Stimulated activated naive B cell treated with anti-CD40 and anti-IgM and Interleukin-4, amounts not matched to agents 10 μg/mL and 1 μg/mL and 100 μg/mL, for 72 hours (primary cell): ENCODE measurements around the gene RSPO3.

Experiments
- ATAC-seq, 2 donors: fragments of 150-1000 bp; cut with Tn5 transposase; replicated peaks; 2 replicates each; pipeline ENCODE4 v1.10.0; 2021; ENCODE audit warnings: moderate library complexity in 1 of 2
- DNase-seq: peaks from one replicate; pipeline ENCODE4 v3.0.0; 2021
- H3K27ac Mint-ChIP-seq: one replicate; pipeline ENCODE4 v1.8.0; 2022; ENCODE audit warnings: mild to moderate bottlenecking, mixed read lengths
- H3K27me3 Mint-ChIP-seq, 2 donors: one replicate each; pipeline ENCODE4 v1.8.0; 2022; ENCODE audit warnings: mixed read lengths in 2 of 2
- H3K36me3 Mint-ChIP-seq, 2 donors: one replicate each; pipeline ENCODE4 v1.8.0; 2022; ENCODE audit warnings: mixed read lengths in 2 of 2, mild to moderate bottlenecking in 1 of 2
- H3K4me1 Mint-ChIP-seq, 2 donors: one replicate each; pipeline ENCODE4 v1.8.0; 2022; ENCODE audit warnings: mixed read lengths in 2 of 2, mild to moderate bottlenecking in 1 of 2
- H3K4me3 Mint-ChIP-seq, 2 donors: one replicate each; pipeline ENCODE4 v1.8.0; 2022; ENCODE audit warnings: mild to moderate bottlenecking in 2 of 2, mixed read lengths in 2 of 2, moderate library complexity in 1 of 2
- H3K9me3 Mint-ChIP-seq, 2 donors: one replicate each; pipeline ENCODE4 v1.8.0; 2022; ENCODE audit warnings: mixed read lengths in 2 of 2, mild to moderate bottlenecking in 1 of 2

The RSPO3 gene

DNA sequence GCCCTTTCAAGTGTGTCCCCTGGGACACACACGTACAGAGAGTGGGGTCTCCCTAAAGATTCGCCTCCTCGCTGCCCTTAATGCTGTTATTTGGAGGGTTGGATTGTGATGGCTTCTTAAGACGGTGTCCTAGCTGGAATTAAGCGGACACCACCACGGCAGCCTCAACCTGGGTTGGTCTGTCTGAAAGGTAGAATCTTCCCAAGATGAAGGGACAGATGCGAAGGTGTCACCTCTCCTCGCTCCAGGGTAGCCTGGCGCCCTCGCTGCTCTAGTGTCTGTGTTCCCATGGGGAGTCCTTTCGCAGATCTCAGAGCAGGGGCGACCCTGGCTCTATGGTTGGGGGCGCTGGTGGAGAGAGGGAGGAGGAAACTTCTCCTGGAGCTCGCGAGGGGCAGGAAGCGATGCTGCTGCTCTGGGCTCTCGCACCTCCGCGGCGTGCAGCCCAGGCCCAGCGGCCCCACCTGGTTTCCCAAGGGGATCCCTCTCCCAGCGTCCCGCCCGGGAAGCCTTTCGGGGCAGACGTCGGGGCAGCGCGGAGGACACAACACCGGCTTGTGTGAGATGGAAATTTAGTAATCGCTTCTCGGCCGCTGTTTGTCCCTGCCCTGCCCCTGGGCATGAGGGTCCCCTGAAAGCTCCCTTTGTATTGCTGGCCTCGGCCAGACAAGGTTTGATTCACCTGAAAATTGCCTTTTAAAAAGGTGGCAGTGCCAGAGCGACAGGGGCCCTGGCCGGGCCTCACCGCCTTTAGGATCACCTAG, 1.7 kb downstream of the RSPO3 start:
- Mint-ChIP-seq H3K4me1 (peaks cover 21 to 43% of the 10 kb centered on the region in 2 donors), H3K4me3 (peak overlapping the region; percentile 78 to 89), H3K36me3 (peaks cover 0 to 2% of the 10 kb centered on the region in 2 donors), H3K27me3 (peaks cover 49 to 68% of the 10 kb centered on the region in 2 donors), H3K27ac (no peak overlapping the region), H3K9me3 (no peaks in the 10 kb centered on the region)
- ATAC-seq (peak; percentile 3 to 11), DNase-seq (no peak)

- DNase-seq (peak; percentile 60), ATAC-seq (peak; percentile 81 to 82)
- Mint-ChIP-seq H3K27me3 (peaks cover 49 to 62% of the 10 kb centered on the region in 2 donors), H3K9me3 (no peaks in the 10 kb centered on the region), H3K4me3 (peak overlapping the region; percentile 68 to 89), H3K27ac (no peak overlapping the region), H3K36me3 (peaks cover 0 to 2% of the 10 kb centered on the region in 2 donors), H3K4me1 (peaks cover 21 to 43% of the 10 kb centered on the region in 2 donors)
Observed at GRCh38 chr6:127120787-127121636, 2.5 kb downstream of the RSPO3 start.

DNA sequence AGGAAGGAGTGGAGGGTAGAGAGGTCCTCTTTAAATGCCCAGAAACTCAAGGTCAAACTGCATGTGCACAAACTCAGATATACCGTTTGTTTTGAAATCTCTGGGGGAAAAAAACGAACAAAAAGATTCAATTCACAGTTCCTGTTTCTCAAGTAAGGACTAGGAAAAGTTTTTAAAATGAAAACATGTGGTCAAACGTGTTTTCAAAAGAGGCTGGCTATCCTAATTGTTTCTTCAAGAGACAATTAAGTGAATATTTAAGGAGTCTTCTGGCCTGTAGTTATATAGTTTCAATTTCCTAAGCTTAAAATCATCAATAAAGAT, 3.1 kb downstream of the RSPO3 start:
- H3K27me3 Mint-ChIP-seq, result peaks cover 47 to 56% of the 10 kb centered on the region in 2 donors
- H3K27ac Mint-ChIP-seq, result no peak overlapping the region
- ATAC-seq, result no peak
- H3K4me3 Mint-ChIP-seq, result no peak overlapping the region
- H3K36me3 Mint-ChIP-seq, result peaks cover 0 to 2% of the 10 kb centered on the region in 2 donors
- H3K9me3 Mint-ChIP-seq, result no peaks in the 10 kb centered on the region
- peaks cover 21 to 43% of the 10 kb centered on the region in 2 donors for H3K4me1 Mint-ChIP-seq
- DNase-seq, result no peak

DNA sequence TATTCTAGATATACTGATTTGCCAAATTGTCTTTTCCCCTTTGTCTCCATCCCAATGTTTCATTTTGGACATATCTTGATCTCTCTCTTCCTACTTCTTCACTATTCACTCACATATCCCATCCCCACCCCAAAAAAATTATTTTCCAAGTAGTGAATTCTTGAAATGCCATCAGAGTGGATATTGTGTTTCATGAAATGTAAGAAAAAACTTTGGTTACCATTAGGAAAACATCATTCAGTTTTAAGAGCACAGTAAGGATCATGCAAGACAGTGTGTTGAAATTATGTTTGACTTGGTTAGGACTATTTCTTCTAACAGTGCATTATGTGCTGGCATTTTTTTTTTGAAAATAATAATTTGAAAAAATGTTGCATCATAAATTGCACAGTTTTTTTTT, 5.7 kb downstream of the RSPO3 start:
- Mint-ChIP-seq H3K4me3 (no peak overlapping the region), H3K27me3 (peaks cover 31% of the 10 kb centered on the region in 2 donors), H3K9me3 (no peaks in the 10 kb centered on the region), H3K27ac (no peak overlapping the region), H3K4me1 (peaks cover 16 to 26% of the 10 kb centered on the region in 2 donors), H3K36me3 (no peaks in the 10 kb centered on the region)
- DNase-seq (no peak), ATAC-seq (no peak)

- peaks cover 16 to 21% of the 10 kb centered on the region in 2 donors for H3K4me1 Mint-ChIP-seq
- H3K36me3 Mint-ChIP-seq, result no peaks in the 10 kb centered on the region
- H3K9me3 Mint-ChIP-seq, result no peaks in the 10 kb centered on the region
- DNase-seq, result no peak
- H3K27me3 Mint-ChIP-seq, result peaks cover 28 to 36% of the 10 kb centered on the region in 2 donors
- H3K27ac Mint-ChIP-seq, result no peak overlapping the region
- ATAC-seq, result no peak
- no peak overlapping the region for H3K4me3 Mint-ChIP-seq
Observed at GRCh38 chr6:127124680-127125079, 6.2 kb downstream of the RSPO3 start.

GRCh38 chr6:127128066-127128465, 9.6 kb downstream of the RSPO3 start:
- ATAC-seq (no peak), DNase-seq (no peak)
- Mint-ChIP-seq H3K9me3 (no peaks in the 10 kb centered on the region), H3K4me1 (no peaks in the 10 kb centered on the region), H3K36me3 (no peaks in the 10 kb centered on the region), H3K27ac (no peak overlapping the region), H3K4me3 (no peak overlapping the region), H3K27me3 (peaks cover 13 to 23% of the 10 kb centered on the region in 2 donors)

GRCh38 chr6:127129251-127129650, 10.8 kb downstream of the RSPO3 start:
- H3K36me3 Mint-ChIP-seq, result no peaks in the 10 kb centered on the region
- no peak overlapping the region for H3K4me3 Mint-ChIP-seq
- H3K27me3 Mint-ChIP-seq, result peaks cover 8 to 18% of the 10 kb centered on the region in 2 donors
- no peak overlapping the region for H3K27ac Mint-ChIP-seq
- no peak for ATAC-seq
- no peak for DNase-seq
- no peaks in the 10 kb centered on the region for H3K4me1 Mint-ChIP-seq
- no peaks in the 10 kb centered on the region for H3K9me3 Mint-ChIP-seq

DNA sequence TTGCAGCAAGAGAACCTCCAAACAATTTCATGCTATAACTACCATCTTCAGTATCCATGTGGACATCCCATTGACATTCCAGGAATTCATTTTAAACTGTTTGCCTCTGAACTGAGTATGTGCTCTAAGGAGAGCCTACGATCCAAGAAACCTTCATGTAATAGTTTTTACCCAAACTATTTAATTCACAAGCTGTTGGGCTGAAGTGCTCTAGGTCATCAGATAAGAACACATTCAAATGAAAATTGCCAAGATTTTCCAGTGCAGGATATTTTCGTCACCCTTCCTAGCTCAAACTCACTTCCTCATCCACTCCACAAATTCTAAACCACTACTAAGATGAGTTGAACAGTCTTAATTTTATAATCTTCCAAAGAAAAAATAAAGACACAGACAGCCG, 12.8 kb downstream of the RSPO3 start:
- no peaks in the 10 kb centered on the region for H3K4me1 Mint-ChIP-seq
- H3K27me3 Mint-ChIP-seq, result peaks cover 15 to 20% of the 10 kb centered on the region in 2 donors
- no peak for ATAC-seq
- H3K4me3 Mint-ChIP-seq, result no peak overlapping the region
- DNase-seq, result no peak
- H3K36me3 Mint-ChIP-seq, result no peaks in the 10 kb centered on the region
- no peak overlapping the region for H3K27ac Mint-ChIP-seq
- no peaks in the 10 kb centered on the region for H3K9me3 Mint-ChIP-seq

- Mint-ChIP-seq H3K4me1 (no peaks in the 10 kb centered on the region), H3K27ac (no peak overlapping the region), H3K9me3 (no peaks in the 10 kb centered on the region), H3K27me3 (peaks cover 16 to 20% of the 10 kb centered on the region in 2 donors), H3K4me3 (no peak overlapping the region), H3K36me3 (no peaks in the 10 kb centered on the region)
- ATAC-seq (no peak), DNase-seq (no peak)
Observed at GRCh38 chr6:127131772-127132376, 13.4 kb downstream of the RSPO3 start.

DNA sequence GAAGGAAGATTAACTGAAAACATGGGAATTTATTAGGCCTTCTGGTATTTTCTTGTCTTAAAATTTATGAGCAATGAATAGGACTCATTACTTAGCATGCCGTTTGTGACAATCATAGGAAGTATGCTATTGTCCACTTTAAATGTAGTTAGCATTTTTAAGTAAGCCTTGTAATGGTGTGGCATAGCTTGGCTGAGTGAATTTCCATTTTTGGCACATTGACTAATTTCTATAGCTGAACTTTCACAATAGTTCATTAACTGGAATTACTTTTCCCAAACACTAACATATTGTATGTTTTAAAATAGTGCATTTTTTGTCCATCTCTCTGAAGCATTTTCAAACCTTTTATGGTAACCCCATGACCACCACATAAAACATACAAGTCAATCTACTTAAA, 15.7 kb downstream of the RSPO3 start:
- no peak overlapping the region for H3K27ac Mint-ChIP-seq
- H3K4me1 Mint-ChIP-seq, result no peaks in the 10 kb centered on the region

GRCh38 chr6:127136786-127137185, 18.3 kb downstream of the RSPO3 start:
- no peaks in the 10 kb centered on the region for H3K4me1 Mint-ChIP-seq
- peaks cover 7 to 22% of the 10 kb centered on the region in 2 donors for H3K27me3 Mint-ChIP-seq
- H3K27ac Mint-ChIP-seq, result no peak overlapping the region
- H3K9me3 Mint-ChIP-seq, result no peaks in the 10 kb centered on the region
- ATAC-seq (no peak), DNase-seq (no peak)
- no peak overlapping the region for H3K4me3 Mint-ChIP-seq
- H3K36me3 Mint-ChIP-seq, result no peaks in the 10 kb centered on the region

More for the DNA sequence above, 15.7 kb downstream of the RSPO3 start:
- DNase-seq (no peak), ATAC-seq (no peak)
- H3K9me3 Mint-ChIP-seq, result no peaks in the 10 kb centered on the region
- H3K4me3 Mint-ChIP-seq, result no peak overlapping the region
- H3K36me3 Mint-ChIP-seq, result no peaks in the 10 kb centered on the region
- H3K27me3 Mint-ChIP-seq, result peaks cover 15 to 20% of the 10 kb centered on the region in 2 donors

DNA sequence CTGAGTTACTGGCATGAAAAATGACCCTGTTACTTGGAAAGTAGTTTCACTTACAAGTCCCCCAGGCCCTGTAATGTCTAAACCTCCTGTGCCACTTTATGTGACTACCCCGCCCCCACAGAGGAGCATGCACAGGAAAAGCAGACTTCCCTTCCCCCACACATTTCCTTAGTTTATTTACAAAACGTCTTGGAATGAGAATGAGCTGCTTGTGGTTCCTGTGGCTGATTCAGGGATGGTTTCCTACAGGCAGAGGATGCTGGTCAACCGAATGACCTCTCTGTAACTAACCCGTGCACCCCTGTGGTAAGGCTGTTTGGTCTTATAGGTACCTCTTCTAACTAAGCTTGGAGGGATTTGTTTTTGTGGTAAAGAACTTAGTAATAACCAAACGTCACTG, 28.5 kb downstream of the RSPO3 start:
- H3K27me3 Mint-ChIP-seq, result peaks cover 13 to 14% of the 10 kb centered on the region in 2 donors
- no peak for ATAC-seq
- H3K9me3 Mint-ChIP-seq, result no peaks in the 10 kb centered on the region
- H3K4me3 Mint-ChIP-seq, result no peak overlapping the region
- H3K27ac Mint-ChIP-seq, result no peak overlapping the region
- no peak for DNase-seq
- no peaks in the 10 kb centered on the region for H3K4me1 Mint-ChIP-seq
- no peaks in the 10 kb centered on the region for H3K36me3 Mint-ChIP-seq

DNA sequence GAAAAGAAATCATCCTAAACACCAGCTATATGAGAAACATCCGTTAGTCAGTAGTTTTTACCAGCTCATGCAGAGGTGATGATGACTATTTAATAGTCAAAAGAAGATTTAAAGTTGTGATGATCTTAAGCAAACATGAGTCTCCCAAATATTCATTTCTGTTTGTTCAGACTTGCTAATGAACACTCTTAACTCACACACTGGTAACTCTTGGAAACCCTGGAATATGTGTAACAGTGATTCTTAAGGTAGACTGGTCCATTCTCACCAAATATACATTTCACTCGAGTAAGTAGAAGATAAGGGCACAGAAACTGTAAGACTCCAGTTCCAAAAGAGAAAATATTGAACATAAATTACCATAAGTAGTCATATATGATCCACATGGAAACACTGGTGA, 29.1 kb downstream of the RSPO3 start:
- DNase-seq (no peak), ATAC-seq (no peak)
- Mint-ChIP-seq H3K27ac (no peak overlapping the region), H3K36me3 (no peaks in the 10 kb centered on the region), H3K4me1 (no peaks in the 10 kb centered on the region), H3K27me3 (peaks cover 13% of the 10 kb centered on the region in 2 donors), H3K9me3 (no peaks in the 10 kb centered on the region), H3K4me3 (no peak overlapping the region)

GRCh38 chr6:127148511-127148910, 30.0 kb downstream of the RSPO3 start:
- ATAC-seq (no peak), DNase-seq (no peak)
- H3K27me3 Mint-ChIP-seq, result peaks cover 9 to 13% of the 10 kb centered on the region in 2 donors
- H3K4me3 Mint-ChIP-seq, result no peak overlapping the region
- H3K27ac Mint-ChIP-seq, result no peak overlapping the region
- H3K4me1 Mint-ChIP-seq, result no peaks in the 10 kb centered on the region
- no peaks in the 10 kb centered on the region for H3K9me3 Mint-ChIP-seq
- no peaks in the 10 kb centered on the region for H3K36me3 Mint-ChIP-seq
